Kidney (tissue), 14 donors: ENCODE data around the gene P2RX4. TPM values are rescaled to one million over a fixed set of nuclear protein-coding genes. Genes with fewer than 3 reads are reported as not detected.

Experiments
- DNase-seq, 5 donors: peaks; one replicate each; pipeline ENCODE4 v3.0.0-alpha.2; 2013 to 2020
- FAIRE-seq: peaks from 2 replicates; lab custom pipeline; 2012; peaks lifted over from hg19 to GRCh38; lab: Jason Lieb, UNC
- H3K27ac ChIP-seq, 2 donors: one replicate each; pipeline ENCODE4 v1.7.0; 2013; ENCODE audit warnings: low read depth in 2 of 2, low read length in 2 of 2, inconsistent platforms in 1 of 2
- H3K27me3 ChIP-seq: one replicate; pipeline ENCODE4 v1.7.1; 2013; ENCODE audit warnings: low read length, inconsistent platforms; ENCODE audit not compliant: control insufficient read depth, insufficient read depth
- H3K36me3 ChIP-seq, 3 donors: one replicate each; pipeline versions ENCODE4 v1.7.0 to v1.7.1; 2013; ENCODE audit warnings: low read length in 3 of 3, control low read depth in 1 of 3, inconsistent platforms in 1 of 3; ENCODE audit not compliant: insufficient read depth in 3 of 3, control insufficient read depth in 2 of 3
- H3K4me1 ChIP-seq, 3 donors: one replicate each; pipeline versions ENCODE4 v1.7.0 to v1.7.1; 2013; ENCODE audit warnings: low read length in 3 of 3, inconsistent platforms in 1 of 3, low read depth in 1 of 3; ENCODE audit not compliant: control insufficient read depth in 2 of 3, insufficient read depth in 2 of 3
- H3K4me3 ChIP-seq, 3 donors: one replicate each; pipeline versions ENCODE4 v1.7.0 to v1.8.1; 2013; ENCODE audit warnings: low read length in 3 of 3, control low read depth in 1 of 3, inconsistent platforms in 1 of 3
- H3K9ac ChIP-seq, 3 donors: one replicate each; pipeline versions ENCODE4 v1.7.0 to v1.7.1; 2013; ENCODE audit warnings: low read length in 3 of 3, control low read depth in 1 of 3, inconsistent platforms in 1 of 3
- H3K9me3 ChIP-seq, 3 donors: one replicate each; pipeline versions ENCODE4 v1.7.0 to v1.7.1; 2013; ENCODE audit warnings: low read length in 3 of 3, control low read depth in 1 of 3, inconsistent platforms in 1 of 3; ENCODE audit not compliant: control insufficient read depth in 2 of 3, insufficient read depth in 1 of 3
- intact Hi-C: fragments of 100-400 bp; cut with DNase I; formaldehyde crosslinking; loops from one replicate; pipeline ENCODE4 v1.11.1; 2022
- polyA plus RNA-seq: library from polyadenylated mRNA; stranded (reverse); fragments of 350-450 nt; fragmentation: Illumina TruSeq; extraction: RNeasy Lipid Tissue Mini Kit (QIAGEN cat#74804); gene quantifications from one replicate; pipeline ENCODE4 v1.2.3, GENCODE V29; 2014; ENCODE audit warnings: low read depth, low replicate concordance; ENCODE audit not compliant: insufficient read depth
- total RNA-seq: library from RNA; stranded (reverse); fragmentation: NEBNext Ultra II Directional; extraction: Animal tissue kit (Norgen Biotek cat#: 25700); gene quantifications from one replicate; pipeline ENCODE4 v1.2.1, GENCODE V29; 2021
- TF ChIP-seq, protein P1 (sequence below): IDR thresholded peaks from 3 replicates; pipeline ENCODE4 v1.5.1; 2012; ENCODE audit warnings: mild to moderate bottlenecking, moderate library complexity, borderline replicate concordance; ENCODE audit not compliant: insufficient read depth; ENCODE audit errors: extremely low read depth
- donor health status: control.
- donor health status: control.
- donor health status: control.
- donor health status: control.
- donor health status: control.
- donor health status: DM: yes; HTN: yes; CAD: no.
- donor health status: Normal renal cell carcinoma (clear cell type).

Gene P2RX4
- total and polyA plus RNA-seq, 2 donors from 2014 or later, result 28.8 to 36.2 TPM

GRCh38 chr12:121260091-121260490 lies 50.2 kb downstream of the P2RX4 start:
- intact Hi-C loops, result no loop called here
- H3K36me3 ChIP-seq, result peaks cover 2 to 19% (median 14%) of the 10 kb centered on the region in 3 donors

DNA sequence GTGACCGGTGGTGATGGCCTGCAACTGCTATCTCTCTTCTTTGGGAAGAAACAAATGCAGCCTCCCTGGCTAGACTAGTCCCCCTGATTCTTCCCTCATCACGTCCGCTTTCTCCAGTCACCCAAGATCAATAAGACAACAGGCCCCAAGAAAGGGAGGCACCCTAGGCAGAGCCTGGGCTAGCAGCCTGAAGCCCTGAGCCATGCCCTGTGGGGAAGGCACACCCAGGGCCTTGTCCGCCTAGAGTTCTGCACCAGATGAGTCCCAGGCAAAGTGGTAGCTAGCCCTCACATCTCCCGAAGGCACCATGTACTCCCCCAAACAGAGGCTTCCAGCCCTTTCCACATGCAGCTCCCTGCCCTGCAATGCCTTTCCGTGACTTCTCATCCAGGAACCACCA lies 51.5 kb downstream of the P2RX4 start:
- intact Hi-C loops, result no loop called here
- Histone ChIP-seq H3K4me1 (no peaks in the 10 kb centered on the region), H3K36me3 (peaks cover 2 to 16% (median 13%) of the 10 kb centered on the region in 3 donors), H3K9me3 (no peaks in the 10 kb centered on the region), H3K27ac (no peak overlapping the region), H3K4me3 (no peak overlapping the region), H3K27me3 (no peaks in the 10 kb centered on the region), H3K9ac (no peak overlapping the region)
- TF ChIP-seq, protein P1, sequence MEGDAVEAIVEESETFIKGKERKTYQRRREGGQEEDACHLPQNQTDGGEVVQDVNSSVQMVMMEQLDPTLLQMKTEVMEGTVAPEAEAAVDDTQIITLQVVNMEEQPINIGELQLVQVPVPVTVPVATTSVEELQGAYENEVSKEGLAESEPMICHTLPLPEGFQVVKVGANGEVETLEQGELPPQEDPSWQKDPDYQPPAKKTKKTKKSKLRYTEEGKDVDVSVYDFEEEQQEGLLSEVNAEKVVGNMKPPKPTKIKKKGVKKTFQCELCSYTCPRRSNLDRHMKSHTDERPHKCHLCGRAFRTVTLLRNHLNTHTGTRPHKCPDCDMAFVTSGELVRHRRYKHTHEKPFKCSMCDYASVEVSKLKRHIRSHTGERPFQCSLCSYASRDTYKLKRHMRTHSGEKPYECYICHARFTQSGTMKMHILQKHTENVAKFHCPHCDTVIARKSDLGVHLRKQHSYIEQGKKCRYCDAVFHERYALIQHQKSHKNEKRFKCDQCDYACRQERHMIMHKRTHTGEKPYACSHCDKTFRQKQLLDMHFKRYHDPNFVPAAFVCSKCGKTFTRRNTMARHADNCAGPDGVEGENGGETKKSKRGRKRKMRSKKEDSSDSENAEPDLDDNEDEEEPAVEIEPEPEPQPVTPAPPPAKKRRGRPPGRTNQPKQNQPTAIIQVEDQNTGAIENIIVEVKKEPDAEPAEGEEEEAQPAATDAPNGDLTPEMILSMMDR, result no peak
- DNase-seq, result peak in 1 of 5 donors; percentile 25
- no peak for FAIRE-seq

More at GRCh38 chr12:121260091-121260490, 50.2 kb downstream of the P2RX4 start:
- FAIRE-seq, result no peak
- Histone ChIP-seq H3K27me3 (no peaks in the 10 kb centered on the region), H3K4me1 (no peaks in the 10 kb centered on the region), H3K9me3 (no peaks in the 10 kb centered on the region), H3K9ac (no peak overlapping the region), H3K27ac (no peak overlapping the region), H3K4me3 (no peak overlapping the region)
- TF ChIP-seq, protein P1, result no peak
- peak in 1 of 5 donors; percentile 44 for DNase-seq

DNA sequence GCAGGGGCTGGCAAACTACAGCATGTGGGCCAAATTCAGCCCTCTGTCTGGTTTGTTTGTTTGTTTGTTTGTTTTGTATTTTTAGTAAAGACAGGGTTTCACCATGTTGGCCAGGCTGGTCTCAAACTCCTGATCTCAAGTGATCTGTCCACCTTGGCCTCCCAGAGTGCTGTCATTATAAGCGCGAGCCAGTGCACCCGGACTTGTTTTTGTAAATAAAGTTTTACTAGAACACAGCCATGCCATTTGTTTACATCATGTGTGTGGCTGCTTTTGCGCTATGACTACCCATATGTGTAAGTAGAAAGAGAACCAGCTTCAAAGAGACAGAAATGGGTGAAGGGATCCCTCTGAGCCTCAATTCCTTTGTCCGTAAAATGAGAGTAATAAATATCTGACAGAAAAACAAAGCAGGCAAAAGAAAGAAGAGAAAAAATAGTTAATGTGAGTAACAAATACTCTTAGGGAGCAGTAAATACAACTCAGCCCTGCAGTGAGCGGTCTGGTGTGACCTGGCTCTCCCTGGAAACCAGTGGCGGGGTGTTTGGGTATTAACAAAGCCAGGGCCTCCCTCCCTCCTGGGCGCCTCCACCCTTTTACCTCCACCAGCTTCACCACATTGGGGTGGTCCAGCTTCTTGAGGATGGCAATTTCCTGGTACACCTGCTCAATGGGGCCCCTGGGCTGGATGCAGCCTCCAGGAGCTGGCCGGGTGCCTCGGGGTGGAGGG lies 53.4 kb downstream of the P2RX4 start:
- Histone ChIP-seq H3K4me3 (no peak overlapping the region), H3K36me3 (peaks cover 4 to 16% (median 8%) of the 10 kb centered on the region in 3 donors), H3K4me1 (no peaks in the 10 kb centered on the region), H3K27ac (no peak overlapping the region), H3K9ac (no peak overlapping the region), H3K27me3 (no peaks in the 10 kb centered on the region), H3K9me3 (no peaks in the 10 kb centered on the region)
- DNase-seq (peak in 1 of 5 donors; percentile 37), FAIRE-seq (no peak)
- TF ChIP-seq, protein P1, result no peak
- intact Hi-C loops, result no loop called here
